GM23338 (cell line): Measurements from ENCODE around the gene ACYP2.

Experiments
- CTCF ChIP-seq, 2 experiments: fragments of 200-600 bp in 1 of 2; sonication (generic) in 1 of 2; conservative IDR thresholded peaks; 2 replicates each; pipeline versions ENCODE4 v1.5.1 to v1.6.1; 2016 to 2017; ENCODE audit warnings: antibody characterized with exemption in 2 of 2, low read depth in 2 of 2, mild to moderate bottlenecking in 2 of 2, moderate library complexity in 1 of 2
- EZH2 ChIP-seq: fragments of 200-600 bp; sonication (generic); IDR thresholded peaks from one replicate; pipeline ENCODE4 v1.8.0; 2017; ENCODE audit warnings: antibody characterized with exemption, mild to moderate bottlenecking, low read depth; ENCODE audit not compliant: unreplicated experiment
- NANOG ChIP-seq: IDR thresholded peaks from 2 replicates; pipeline ENCODE4 v1.6.1; 2016; ENCODE audit warnings: antibody characterized with exemption, borderline replicate concordance
- STAT1 ChIP-seq: IDR thresholded peaks from one replicate; pipeline ENCODE4 v1.6.1; 2016; ENCODE audit warnings: antibody characterized with exemption; ENCODE audit not compliant: unreplicated experiment

- no peak for TF ChIP-seq CTCF (conservative IDR thresholded peaks at IDR 0.05; ENCODE audit: low read depth in 2 of 2)
- TF ChIP-seq STAT1, result no peak
- TF ChIP-seq NANOG, result no peak
- no peak for TF ChIP-seq EZH2
These were observed 144.2 kb downstream of the ACYP2 start for GRCh38 chr2:54259413-54260240.
